Esophagus squamous epithelium (tissue), 5 donors: ENCODE data around the gene LRRC32. TPM values are rescaled to one million over a fixed set of nuclear protein-coding genes. Genes with fewer than 3 reads are reported as not detected.

Source experiments
- DNase-seq: peaks from one replicate; lab custom pipeline; 2025; lab: John Stamatoyannopoulos, UW
- H3K27ac ChIP-seq, 4 donors: fragments of 200-600 bp; sonication (generic); one replicate each; pipeline ENCODE4 v1.5.1; 2016 to 2019; ENCODE audit warnings: mild to moderate bottlenecking in 1 of 4
- H3K27me3 ChIP-seq, 4 donors: fragments of 200-600 bp; sonication (generic); 1 replicate in 3 of 4; 2 replicates in 1 of 4; pipeline versions ENCODE4 v1.5.1 to v1.6.0; 2017 to 2021; ENCODE audit warnings: antibody characterized with exemption in 1 of 4
- H3K36me3 ChIP-seq, 3 donors: fragments of 200-600 bp; sonication (generic); one replicate each; pipeline ENCODE4 v1.5.1; 2016 to 2019
- H3K4me1 ChIP-seq, 3 donors: fragments of 200-600 bp; sonication (generic); one replicate each; pipeline ENCODE4 v1.5.1; 2017 to 2019
- H3K4me3 ChIP-seq, 4 donors: fragments of 200-600 bp; sonication (generic); 1 replicate in 3 of 4; 2 replicates in 1 of 4; pipeline ENCODE4 v1.5.1; 2016 to 2019; ENCODE audit warnings: mild to moderate bottlenecking in 2 of 4, moderate library complexity in 1 of 4
- H3K9me3 ChIP-seq, 3 donors: fragments of 200-600 bp; sonication (generic); one replicate each; pipeline ENCODE4 v1.5.1; 2016 to 2019
- POLR2A ChIP-seq, 4 donors: fragments of 450-650 bp; IDR thresholded peaks; one replicate each; pipeline ENCODE4 v1.6.1; 2017; ENCODE audit warnings: antibody characterized with exemption in 4 of 4, mild to moderate bottlenecking in 4 of 4, moderate library complexity in 3 of 4
- WGBS, 2 donors: methylation state at CpG; one replicate each; pipeline ENCODE4 v1.1.5; 2018; 5-methylcytosine and 5-hydroxymethylcytosine counted together
- intact Hi-C: fragments of 100-400 bp; cut with DNase I; formaldehyde crosslinking; loops from one replicate; pipeline ENCODE4 v1.15.0; 2022
- total RNA-seq, 4 donors: library from RNA; depleted of rRNA; stranded (reverse); fragments of >200 nt; gene quantifications; one replicate each; pipeline ENCODE4 v1.1.0, GENCODE V29; 2016
- TF ChIP-seq, protein P1 (sequence below), 6 experiments: fragments of 450-650 bp in 4 of 6; fragments of 200-600 bp in 2 of 6; sonication (generic) in 2 of 6; IDR thresholded peaks; one replicate each; pipeline ENCODE4 v1.5.1; 2016 to 2019; ENCODE audit warnings: antibody characterized with exemption in 6 of 6, mild to moderate bottlenecking in 4 of 6, moderate library complexity in 4 of 6
- donor health status: DM: yes; HTN: yes; CAD: no.

LRRC32 gene
- total RNA-seq, 4 donors from 2014 or later = 3.0 to 23.4 (median 8.5) TPM

DNA sequence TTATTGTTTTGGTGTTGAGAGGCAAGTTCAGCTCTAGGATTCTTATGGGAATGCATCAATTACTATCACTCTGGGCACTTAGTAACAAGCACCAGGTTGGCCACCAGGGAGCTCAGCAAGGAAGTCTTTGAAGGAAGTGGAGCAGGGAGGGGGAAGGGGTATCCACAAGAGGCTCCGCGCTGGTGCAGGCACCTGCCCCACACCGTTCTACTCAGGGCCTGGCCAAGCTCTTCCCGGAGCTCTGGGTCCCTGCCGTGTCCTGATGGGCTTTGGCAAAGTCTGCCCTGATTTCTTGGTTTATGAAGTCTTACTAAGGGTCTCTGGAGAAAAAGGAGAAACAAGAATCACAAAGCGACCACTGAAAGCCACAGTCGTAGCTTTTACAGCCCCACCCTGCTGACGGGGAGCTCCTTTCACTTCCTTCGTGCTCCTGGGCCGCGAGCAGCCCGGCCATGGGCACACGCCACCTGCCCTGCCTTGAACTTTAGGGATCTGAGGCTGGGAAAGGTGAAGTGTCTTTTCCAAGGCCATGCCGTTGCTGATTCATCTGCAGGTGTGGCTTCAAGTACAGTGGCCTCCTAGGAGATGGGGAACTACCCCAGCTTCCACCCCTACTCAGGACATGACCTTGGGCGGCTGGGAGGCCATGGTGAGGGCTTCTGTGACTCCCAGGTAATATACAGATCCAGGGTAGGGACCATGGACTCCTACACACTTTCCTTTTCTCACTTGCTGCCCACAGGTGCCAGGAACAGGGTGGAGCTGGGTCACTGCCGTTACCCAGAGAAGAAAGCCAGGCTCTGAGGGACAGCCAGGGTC, 15.9 kb upstream of the LRRC32 start:
- Histone ChIP-seq H3K9me3 (no peaks in the 10 kb centered on the region), H3K4me1 (no peaks in the 10 kb centered on the region), H3K36me3 (no peaks in the 10 kb centered on the region), H3K27me3 (peaks cover 0 to 15% (median 0%) of the 10 kb centered on the region in 4 donors), H3K27ac (no peak overlapping the region), H3K4me3 (no peak overlapping the region)
- WGBS, 2 donors = 48 to 56% methylated on average over 11 of the region's 16 CpGs
- TF ChIP-seq, protein P1, sequence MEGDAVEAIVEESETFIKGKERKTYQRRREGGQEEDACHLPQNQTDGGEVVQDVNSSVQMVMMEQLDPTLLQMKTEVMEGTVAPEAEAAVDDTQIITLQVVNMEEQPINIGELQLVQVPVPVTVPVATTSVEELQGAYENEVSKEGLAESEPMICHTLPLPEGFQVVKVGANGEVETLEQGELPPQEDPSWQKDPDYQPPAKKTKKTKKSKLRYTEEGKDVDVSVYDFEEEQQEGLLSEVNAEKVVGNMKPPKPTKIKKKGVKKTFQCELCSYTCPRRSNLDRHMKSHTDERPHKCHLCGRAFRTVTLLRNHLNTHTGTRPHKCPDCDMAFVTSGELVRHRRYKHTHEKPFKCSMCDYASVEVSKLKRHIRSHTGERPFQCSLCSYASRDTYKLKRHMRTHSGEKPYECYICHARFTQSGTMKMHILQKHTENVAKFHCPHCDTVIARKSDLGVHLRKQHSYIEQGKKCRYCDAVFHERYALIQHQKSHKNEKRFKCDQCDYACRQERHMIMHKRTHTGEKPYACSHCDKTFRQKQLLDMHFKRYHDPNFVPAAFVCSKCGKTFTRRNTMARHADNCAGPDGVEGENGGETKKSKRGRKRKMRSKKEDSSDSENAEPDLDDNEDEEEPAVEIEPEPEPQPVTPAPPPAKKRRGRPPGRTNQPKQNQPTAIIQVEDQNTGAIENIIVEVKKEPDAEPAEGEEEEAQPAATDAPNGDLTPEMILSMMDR (IDR thresholded peaks at IDR 0.05) = no peak
- TF ChIP-seq POLR2A (IDR thresholded peaks at IDR 0.05) = no peak
- intact Hi-C loops = no loop called here
- no peak for DNase-seq

DNA sequence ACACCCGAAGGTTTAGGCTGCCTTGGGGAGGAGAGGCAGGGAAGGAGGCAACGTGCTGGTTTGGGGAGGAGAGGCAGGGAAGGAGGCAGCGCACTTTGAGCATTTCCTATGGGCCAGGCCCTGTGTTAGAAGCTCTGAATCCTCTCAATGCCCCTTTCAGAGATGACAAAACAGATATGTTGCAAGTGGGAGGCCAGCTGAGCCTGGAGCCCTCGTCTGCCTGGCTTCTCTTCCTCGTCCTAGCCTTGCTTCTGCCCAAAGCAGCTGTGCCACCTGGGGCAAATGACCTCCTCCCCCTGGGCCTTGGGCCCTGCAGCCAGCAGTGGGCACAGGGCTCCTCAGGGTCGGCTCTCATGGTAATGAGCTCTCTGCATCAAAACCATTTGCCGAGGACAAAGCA, 15.3 kb upstream of the LRRC32 start:
- DNase-seq = no peak
- intact Hi-C loops = no loop called here
- Histone ChIP-seq H3K27ac (no peak overlapping the region), H3K4me3 (no peak overlapping the region), H3K4me1 (peaks cover 0 to under 1% (median under 1%) of the 10 kb centered on the region in 3 donors), H3K27me3 (peaks cover 0 to 21% (median 0%) of the 10 kb centered on the region in 4 donors), H3K36me3 (no peaks in the 10 kb centered on the region), H3K9me3 (no peaks in the 10 kb centered on the region)
- 58 to 60% methylated on average over 1 to 6 of the region's 7 CpGs for WGBS, 2 donors
- TF ChIP-seq, protein P1 (IDR thresholded peaks at IDR 0.05) = no peak
- TF ChIP-seq POLR2A (IDR thresholded peaks at IDR 0.05) = no peak

- Histone ChIP-seq H3K4me3 (no peak overlapping the region), H3K4me1 (peaks cover 0 to 5% (median 4%) of the 10 kb centered on the region in 3 donors), H3K27ac (no peak overlapping the region), H3K27me3 (peaks cover 0 to 21% (median 0%) of the 10 kb centered on the region in 4 donors), H3K36me3 (no peaks in the 10 kb centered on the region), H3K9me3 (no peaks in the 10 kb centered on the region)
- 65 to 77% methylated on average over 8 to 9 of the region's 9 CpGs for WGBS, 2 donors
- TF ChIP-seq, protein P1 (IDR thresholded peaks at IDR 0.05) = no peak
- no peak for TF ChIP-seq POLR2A (IDR thresholded peaks at IDR 0.05)
- DNase-seq = no peak
- intact Hi-C loops = no loop called here
These were observed 14.7 kb upstream of the LRRC32 start for GRCh38 chr11:76685237-76685636.

DNA sequence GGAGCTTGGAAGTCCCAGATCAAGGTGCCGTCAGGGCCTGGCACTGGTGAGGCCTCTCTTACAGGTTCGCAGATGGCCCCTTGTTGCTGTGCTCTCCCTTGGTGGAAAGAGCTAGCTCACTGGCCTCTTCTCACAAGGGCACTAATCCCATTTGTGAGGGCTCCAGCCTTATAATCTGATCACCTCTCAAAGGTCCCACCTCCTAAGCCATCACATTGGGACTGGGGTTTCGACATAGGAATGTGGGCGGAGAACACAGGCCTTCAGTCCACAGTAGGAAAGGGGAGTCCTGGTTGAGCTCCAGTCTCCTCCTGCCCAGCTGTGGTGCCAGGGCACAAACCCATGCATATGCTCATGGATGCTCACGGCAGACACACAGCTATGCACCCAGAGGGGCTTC, 14.0 kb upstream of the LRRC32 start:
- H3K4me3 ChIP-seq = no peak overlapping the region
- 83 to 92% methylated on average over 2 of the region's 5 CpGs for WGBS, 2 donors
- H3K36me3 ChIP-seq = no peaks in the 10 kb centered on the region
- H3K4me1 ChIP-seq = peaks cover 0 to 5% (median 4%) of the 10 kb centered on the region in 3 donors
- intact Hi-C loops = no loop called here
- DNase-seq = no peak
- no peak for TF ChIP-seq POLR2A (IDR thresholded peaks at IDR 0.05)
- TF ChIP-seq, protein P1 (IDR thresholded peaks at IDR 0.05) = no peak
- H3K9me3 ChIP-seq = no peaks in the 10 kb centered on the region
- H3K27ac ChIP-seq = no peak overlapping the region
- peaks cover 0 to 21% (median 0%) of the 10 kb centered on the region in 4 donors for H3K27me3 ChIP-seq
